Measurements from ENCODE around the gene CPSF4L. TPM values are rescaled to one million over a fixed set of nuclear protein-coding genes. Genes with fewer than 3 reads are reported as not detected.

The CPSF4L gene, protein sequence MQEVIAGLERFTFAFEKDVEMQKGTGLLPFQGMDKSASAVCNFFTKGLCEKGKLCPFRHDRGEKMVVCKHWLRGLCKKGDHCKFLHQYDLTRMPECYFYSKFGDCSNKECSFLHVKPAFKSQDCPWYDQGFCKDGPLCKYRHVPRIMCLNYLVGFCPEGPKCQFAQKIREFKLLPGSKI
- total RNA-seq: not detected

DNA sequence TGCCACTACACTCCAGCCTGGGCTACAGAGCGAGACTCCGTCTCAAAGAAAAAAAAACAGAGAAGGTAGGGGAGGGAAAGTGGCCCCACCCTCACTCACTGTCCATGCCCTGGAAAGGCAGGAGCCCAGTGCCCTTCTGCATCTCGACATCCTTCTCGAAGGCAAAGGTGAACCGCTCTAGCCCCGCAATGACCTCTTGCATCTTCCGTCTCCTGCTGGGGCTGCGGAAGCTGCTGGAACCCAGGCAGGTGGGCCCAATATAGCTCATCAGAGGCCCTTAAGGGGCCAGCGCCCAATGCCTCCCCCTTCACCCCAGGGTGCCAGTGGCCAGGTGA lies at the start of gene CPSF4L:
CPSF4L (minus strand) TSS at position 264 of the 335 bp plus-strand sequence; CDS start at position 202, 62 bp downstream.

Other genes starting within 250 kb of the CPSF4L start
- 11.0 TPM for gene SLC39A11, start 169.2 kb downstream of the CPSF4L start, total RNA-seq
- 43.8 TPM for gene SSTR2, start 96.9 kb downstream of the CPSF4L start, total RNA-seq
- gene COG1, start 68.8 kb downstream of the CPSF4L start, total RNA-seq: 38.8 TPM
- 70.7 TPM for gene CDC42EP4, start 50.1 kb upstream of the CPSF4L start, total RNA-seq

Data from parietal lobe (tissue), 1 donor.